Activated CD4-positive, alpha-beta T cell treated with anti-CD3 and anti-CD28 coated beads, Interleukin-2, Interleukin-4, amounts not matched to agents 100 ng/mL and 50 ng/mL, durations not matched to agents 16 hours and 8 hours (primary cell): Measurements from ENCODE around the gene SLC9A8.

Source experiments
- DNase-seq: peaks from one replicate; pipeline ENCODE4 v3.0.0-alpha.2; 2020; ENCODE audit warnings: low spot score

The SLC9A8 gene

GRCh38 chr20:49874696-49875095 is 62.1 kb downstream of the SLC9A8 start:
- no peak for DNase-seq

GRCh38 chr20:49877386-49877921 is 64.8 kb downstream of the SLC9A8 start:
- no peak for DNase-seq

GRCh38 chr20:49878977-49879376 is 66.3 kb downstream of the SLC9A8 start:
- DNase-seq: no peak

- no peak for DNase-seq
These were observed 67.5 kb downstream of the SLC9A8 start for GRCh38 chr20:49880177-49880576.

- no peak for DNase-seq
These were observed 68.3 kb downstream of the SLC9A8 start for GRCh38 chr20:49880724-49881445.

GRCh38 chr20:49882171-49882970 is 69.7 kb downstream of the SLC9A8 start:
- no peak for DNase-seq

- no peak for DNase-seq
These were observed 70.7 kb downstream of the SLC9A8 start for GRCh38 chr20:49883246-49883802.

GRCh38 chr20:49885558-49886332 is 73.1 kb downstream of the SLC9A8 start:
- DNase-seq: no peak

GRCh38 chr20:49886571-49887213 is 74.1 kb downstream of the SLC9A8 start:
- no peak for DNase-seq

- no peak for DNase-seq
These were observed 74.9 kb downstream of the SLC9A8 start for GRCh38 chr20:49887251-49888211.

GRCh38 chr20:49888212-49889000 is 75.8 kb downstream of the SLC9A8 start:
- DNase-seq: peak; percentile 58

GRCh38 chr20:49889001-49889934 is 76.6 kb downstream of the SLC9A8 start:
- no peak for DNase-seq

- no peak for DNase-seq
These were observed 77.3 kb downstream of the SLC9A8 start for GRCh38 chr20:49889935-49890333.

- DNase-seq: no peak
These were observed 78.1 kb downstream of the SLC9A8 start for GRCh38 chr20:49890471-49891361.

- peak; percentile 11 for DNase-seq
These were observed 79.0 kb downstream of the SLC9A8 start for GRCh38 chr20:49891476-49892110.

- DNase-seq: no peak
These were observed 79.6 kb downstream of the SLC9A8 start for GRCh38 chr20:49892260-49892659.

- DNase-seq: no peak
These were observed 80.2 kb downstream of the SLC9A8 start for GRCh38 chr20:49892817-49893216.
